Measurements from ENCODE around the gene ELOVL3.

- TF ChIP-seq CTCF (IDR thresholded peaks at IDR 0.05; ENCODE audit: low read depth, low read length): no peak
- no peak for TF ChIP-seq EZH2phosphoT487 (IDR thresholded peaks at IDR 0.05; ENCODE audit: low read depth)
Observed at GRCh38 chr10:102274062-102274461, 48.0 kb downstream of the ELOVL3 start.

Data from OCI-LY3 (cell line).